ENCODE measurements around the gene AKR1C2.
"Not testable (repeated sequence)": the region's sequence is repeated elsewhere in the genome, so short reads cannot be mapped to it uniquely, and the experiment has no call there.

AKR1C2 gene

GRCh38 chr10:5035356-5035755, 31.7 kb upstream of the AKR1C2 start:
- no peak overlapping the region for H3K4me3 ChIP-seq (ENCODE audit: low read depth, low read length)

GRCh38 chr10:5034588-5034987, 30.9 kb upstream of the AKR1C2 start:
- TF ChIP-seq CTCF (IDR thresholded peaks at IDR 0.05; ENCODE audit: low read depth, low read length, missing control alignments): no peak
- no peak for DNase-seq (ENCODE audit: low read depth)
- H3K4me3 ChIP-seq (ENCODE audit: low read depth, low read length): no peak overlapping the region
- in situ Hi-C loops (cut with HindIII; ENCODE audit: low sequenced_read_pairs): no loop called here

More at GRCh38 chr10:5035356-5035755, 31.7 kb upstream of the AKR1C2 start:
- TF ChIP-seq CTCF (IDR thresholded peaks at IDR 0.05; ENCODE audit: low read depth, low read length, missing control alignments): no peak
- no peak for DNase-seq (ENCODE audit: low read depth)
- in situ Hi-C loops (cut with HindIII; ENCODE audit: low sequenced_read_pairs): no loop called here

- H3K4me3 ChIP-seq (ENCODE audit: low read depth, low read length): no peak overlapping the region
- in situ Hi-C loops (cut with HindIII; ENCODE audit: low sequenced_read_pairs): no loop called here
- DNase-seq (ENCODE audit: low read depth): no peak
- TF ChIP-seq CTCF (IDR thresholded peaks at IDR 0.05; ENCODE audit: low read depth, low read length, missing control alignments): no peak
Measured at GRCh38 chr10:5033061-5033778, 29.6 kb upstream of the AKR1C2 start.

GRCh38 chr10:5032444-5032843, 28.8 kb upstream of the AKR1C2 start:
- in situ Hi-C loops (cut with HindIII; ENCODE audit: low sequenced_read_pairs); DNase-seq (ENCODE audit: low read depth); H3K4me3 ChIP-seq (ENCODE audit: low read depth, low read length): not testable (repeated sequence)

GRCh38 chr10:5031588-5031987, 27.9 kb upstream of the AKR1C2 start:
- in situ Hi-C loops (cut with HindIII; ENCODE audit: low sequenced_read_pairs); DNase-seq (ENCODE audit: low read depth); H3K4me3 ChIP-seq (ENCODE audit: low read depth, low read length): not testable (repeated sequence)

- no peak for TF ChIP-seq CTCF (IDR thresholded peaks at IDR 0.05; ENCODE audit: low read depth, low read length, missing control alignments)
- H3K4me3 ChIP-seq (ENCODE audit: low read depth, low read length): no peak overlapping the region
- in situ Hi-C loops (cut with HindIII; ENCODE audit: low sequenced_read_pairs): no loop called here
- no peak for DNase-seq (ENCODE audit: low read depth)
Measured at GRCh38 chr10:5030989-5031388, 27.3 kb upstream of the AKR1C2 start.

GRCh38 chr10:5025461-5025881, 21.8 kb upstream of the AKR1C2 start:
- in situ Hi-C loops (cut with HindIII; ENCODE audit: low sequenced_read_pairs): not testable (repeated sequence)

GRCh38 chr10:5023177-5023805, 19.6 kb upstream of the AKR1C2 start:
- in situ Hi-C loops (cut with HindIII; ENCODE audit: low sequenced_read_pairs): no loop called here
- no peak for DNase-seq (ENCODE audit: low read depth)
- no peak overlapping the region for H3K4me3 ChIP-seq (ENCODE audit: low read depth, low read length)
- no peak for TF ChIP-seq CTCF (IDR thresholded peaks at IDR 0.05; ENCODE audit: low read depth, low read length, missing control alignments)

More at GRCh38 chr10:5025461-5025881, 21.8 kb upstream of the AKR1C2 start:
- DNase-seq (ENCODE audit: low read depth); H3K4me3 ChIP-seq (ENCODE audit: low read depth, low read length): not testable (repeated sequence)

GRCh38 chr10:5021624-5022290, 18.1 kb upstream of the AKR1C2 start:
- in situ Hi-C loops (cut with HindIII; ENCODE audit: low sequenced_read_pairs); DNase-seq (ENCODE audit: low read depth); H3K4me3 ChIP-seq (ENCODE audit: low read depth, low read length): not testable (repeated sequence)

- DNase-seq (ENCODE audit: low read depth); in situ Hi-C loops (cut with HindIII; ENCODE audit: low sequenced_read_pairs); H3K4me3 ChIP-seq (ENCODE audit: low read depth, low read length): not testable (repeated sequence)
Measured at GRCh38 chr10:5019770-5020612, 16.3 kb upstream of the AKR1C2 start.
